Stimulated activated CD8-positive, alpha-beta memory T cell treated with anti-CD3 and anti-CD28 coated beads, Interleukin-2, amount 100 ng/mL, for 1 hour (primary cell): ENCODE results near the gene SPATA24.
"Not testable (repeated sequence)": the region's sequence is repeated elsewhere in the genome, so short reads cannot be mapped to it uniquely, and the experiment has no call there.

ENCODE experiments used
- DNase-seq, 2 donors: peaks; one replicate each; pipeline ENCODE4 v3.0.0-alpha.2; 2020; ENCODE audit warnings: low read depth in 2 of 2

The SPATA24 gene

GRCh38 chr5:139417214-139417613 is 13.3 kb upstream of the SPATA24 start:
- no peak for DNase-seq

- DNase-seq = no peak
Observed at GRCh38 chr5:139416651-139417050, 12.8 kb upstream of the SPATA24 start.

- no peak for DNase-seq
Observed at GRCh38 chr5:139415869-139416268, 12.0 kb upstream of the SPATA24 start.

GRCh38 chr5:139415221-139415861 is 11.5 kb upstream of the SPATA24 start:
- no peak for DNase-seq

GRCh38 chr5:139414581-139415130 is 10.8 kb upstream of the SPATA24 start:
- DNase-seq = no peak

GRCh38 chr5:139413963-139414362 is 10.1 kb upstream of the SPATA24 start:
- no peak for DNase-seq

GRCh38 chr5:139413153-139413552 is 9.3 kb upstream of the SPATA24 start:
- DNase-seq = no peak

- no peak for DNase-seq
Observed at GRCh38 chr5:139410993-139411828, 7.3 kb upstream of the SPATA24 start.

GRCh38 chr5:139410121-139410992 is 6.5 kb upstream of the SPATA24 start:
- no peak for DNase-seq

GRCh38 chr5:139409116-139409515 is 5.2 kb upstream of the SPATA24 start:
- not testable (repeated sequence) for DNase-seq

- no peak for DNase-seq
Observed at GRCh38 chr5:139408191-139408590, 4.3 kb upstream of the SPATA24 start.

GRCh38 chr5:139407517-139407916 is 3.6 kb upstream of the SPATA24 start:
- DNase-seq = no peak

GRCh38 chr5:139406963-139407362 is 3.1 kb upstream of the SPATA24 start:
- DNase-seq = no peak

GRCh38 chr5:139404484-139404840 is 573 bp upstream of the SPATA24 start:
- no peak for DNase-seq

GRCh38 chr5:139403418-139403786 is 487 bp downstream of the SPATA24 start:
- no peak for DNase-seq

- no peak for DNase-seq
Observed at GRCh38 chr5:139402561-139403158, 1.2 kb downstream of the SPATA24 start.

- DNase-seq = no peak
Observed at GRCh38 chr5:139401546-139401945, 2.3 kb downstream of the SPATA24 start.

GRCh38 chr5:139399501-139400121 is 4.3 kb downstream of the SPATA24 start:
- DNase-seq = no peak

GRCh38 chr5:139397921-139398320 is 6.0 kb downstream of the SPATA24 start:
- no peak for DNase-seq

- DNase-seq = no peak
Observed at GRCh38 chr5:139396691-139397090, 7.2 kb downstream of the SPATA24 start.
